ENCODE measurements around the gene C16orf74.

- TF ChIP-seq CSDC2 (CRISPR knock-in tag; IDR thresholded peaks at IDR 0.05), result no peak
- no peak for TF ChIP-seq SNAI2 (CRISPR knock-in tag; IDR thresholded peaks at IDR 0.05)
- TF ChIP-seq CREB5 (CRISPR knock-in tag; IDR thresholded peaks at IDR 0.05; ENCODE audit: low read depth), result no peak
- TF ChIP-seq ESRRG (CRISPR knock-in tag; IDR thresholded peaks at IDR 0.05), result no peak
Measured at GRCh38 chr16:85660843-85661739, 89.8 kb downstream of the C16orf74 start.
